K562 (cell line): Measurements from ENCODE around the gene TLCD4. TPM values are rescaled to one million over a fixed set of nuclear protein-coding genes. Genes with fewer than 3 reads are reported as not detected.

Source experiments
- ARID2 ChIP-seq: fragments of 450-650 bp; IDR thresholded peaks from 2 replicates; pipeline ENCODE4 v1.6.1; 2017; ENCODE audit warnings: antibody characterized with exemption, mild to moderate bottlenecking
- C11orf30 ChIP-seq: fragments of 450-650 bp; IDR thresholded peaks from 2 replicates; pipeline ENCODE4 v1.6.1; 2016; ENCODE audit warnings: low read depth, mild to moderate bottlenecking
- DMBX1 ChIP-seq: fragments of 250-450 bp; sonication (Bioruptor Pico); IDR thresholded peaks from 2 replicates; pipeline ENCODE4 v1.8.0; 2022; ENCODE audit warnings: inconsistent platforms, mild to moderate bottlenecking, moderate library complexity, borderline replicate concordance
- FIP1L1 ChIP-seq: fragments of 200-400 bp; formaldehyde crosslinking; IDR thresholded peaks from 2 replicates; pipeline ENCODE4 v1.6.1; 2018; ENCODE audit warnings: mild to moderate bottlenecking, low read depth, low read length; ENCODE audit not compliant: poor library complexity, severe bottlenecking
- FOXP1 ChIP-seq: sonication (generic); formaldehyde crosslinking; IDR thresholded peaks from 2 replicates; pipeline ENCODE4 v1.8.0; 2022; ENCODE audit warnings: mild to moderate bottlenecking, missing genetic modification reagents
- HOMEZ ChIP-seq: fragments of 250-450 bp; sonication (Bioruptor Pico); IDR thresholded peaks from 2 replicates; pipeline ENCODE4 v1.4.0; 2020; ENCODE audit warnings: mild to moderate bottlenecking, moderate library complexity
- MAX ChIP-seq: sonication (generic); formaldehyde crosslinking; IDR thresholded peaks from 2 replicates; pipeline ENCODE4 v1.9.0; 2022; ENCODE audit warnings: mild to moderate bottlenecking, missing genetic modification reagents
- MITF ChIP-seq: IDR thresholded peaks from 2 replicates; pipeline ENCODE4 v1.6.1; 2014; ENCODE audit warnings: antibody characterized with exemption
- NCOR1 ChIP-seq: fragments of 450-650 bp; IDR thresholded peaks from 2 replicates; pipeline ENCODE4 v1.6.1; 2016; ENCODE audit warnings: mild to moderate bottlenecking, moderate library complexity
- NFE2L1 ChIP-seq: fragments of 450-650 bp; IDR thresholded peaks from 2 replicates; pipeline ENCODE4 v1.6.1; 2016; ENCODE audit warnings: missing genetic modification characterization, low read depth, mild to moderate bottlenecking, missing compliant biosample characterization, moderate library complexity, borderline replicate concordance
- OTX1 ChIP-seq: fragments of 450-650 bp; formaldehyde crosslinking; IDR thresholded peaks from 2 replicates; pipeline ENCODE4 v1.4.0; 2022; ENCODE audit warnings: mild to moderate bottlenecking
- RBM25 ChIP-seq: fragments of 200-400 bp; formaldehyde crosslinking; IDR thresholded peaks from 2 replicates; pipeline ENCODE4 v1.6.1; 2018; ENCODE audit warnings: low read length, low read depth, moderate library complexity; ENCODE audit not compliant: severe bottlenecking
- SFPQ ChIP-seq: fragments of 200-400 bp; formaldehyde crosslinking; IDR thresholded peaks from 2 replicates; pipeline ENCODE4 v1.6.1; 2017; ENCODE audit warnings: mild to moderate bottlenecking, low read depth, low read length, moderate library complexity
- SMAD2 ChIP-seq: fragments of 150-350 bp; IDR thresholded peaks from 2 replicates; pipeline ENCODE4 v1.6.1; 2014; ENCODE audit warnings: low read depth, mild to moderate bottlenecking, low read length
- TCF7 ChIP-seq: sonication (generic); IDR thresholded peaks from 2 replicates; pipeline ENCODE4 v1.6.1; 2016; ENCODE audit warnings: antibody characterized with exemption, borderline replicate concordance
- ZFPM2 ChIP-seq: fragments of 250-450 bp; sonication (Bioruptor Pico); IDR thresholded peaks from 2 replicates; pipeline ENCODE4 v1.5.1; 2022; ENCODE audit warnings: mild to moderate bottlenecking
- ZNF124 ChIP-seq: sonication (generic); formaldehyde crosslinking; IDR thresholded peaks from 2 replicates; pipeline ENCODE4 v1.8.1; 2022; ENCODE audit warnings: missing genetic modification reagents
- ZNF175 ChIP-seq: fragments of 200-800 bp; sonication (Bioruptor generic); IDR thresholded peaks from 2 replicates; pipeline ENCODE4 v1.6.1; 2016; ENCODE audit warnings: low read depth, mild to moderate bottlenecking, missing genetic modification characterization, missing compliant biosample characterization
- ZNF717 ChIP-seq: fragments of 250-450 bp; sonication (Bioruptor Pico); IDR thresholded peaks from 2 replicates; pipeline ENCODE4 v1.5.0; 2021
- polyA plus RNA-seq, 8 experiments: library from polyadenylated mRNA; depleted of rRNA in 4 of 8; stranded (reverse) in 5 of 8; unstranded in 3 of 8; fragments of >200 nt; fragmentation: Nextera tagmentation in 2 of 8; fragmentation: Illumina TruSeq in 1 of 8; extraction: Ambion mirVana in 2 of 8; extraction: Trizol in 1 of 8; gene quantifications; 2 replicates each; pipeline versions ENCODE4 v1.2.1 to v1.2.3, GENCODE V29; 2011 to 2014; ENCODE audit warnings: inconsistent platforms in 1 of 8, missing spikeins in 1 of 8
- total RNA-seq, 7 experiments: library from RNA; depleted of rRNA in 6 of 7; stranded (reverse); fragments of >200 nt in 6 of 7; fragmentation: Illumina TruSeq in 2 of 7; extraction: Trizol in 2 of 7; gene quantifications; 2 replicates each; pipeline versions ENCODE4 v1.2.1 to v1.2.3, GENCODE V29; 2011 to 2021; ENCODE audit warnings: low replicate concordance in 1 of 7
- TF ChIP-seq, protein P1 (sequence below), 3 experiments: fragments of 200-800 bp in 1 of 3; fragments of 250-450 bp in 1 of 3; fragments of 450-650 bp in 1 of 3; sonication (Bioruptor Pico) in 1 of 3; sonication (Bioruptor generic) in 1 of 3; formaldehyde crosslinking in 1 of 3; IDR thresholded peaks; 2 replicates each; pipeline versions ENCODE4 v1.6.1 to v1.8.0; 2016 to 2022; ENCODE audit warnings: mild to moderate bottlenecking in 2 of 3, missing genetic modification characterization in 2 of 3, missing compliant biosample characterization in 1 of 3, moderate library complexity in 1 of 3

Gene TLCD4
- total and polyA plus RNA-seq, 9 of the 15 experiments (the other 6 are each of a cell fraction or from before 2014, with no cell fraction given): 3.5 to 19.8 (median 7.6) TPM

DNA sequence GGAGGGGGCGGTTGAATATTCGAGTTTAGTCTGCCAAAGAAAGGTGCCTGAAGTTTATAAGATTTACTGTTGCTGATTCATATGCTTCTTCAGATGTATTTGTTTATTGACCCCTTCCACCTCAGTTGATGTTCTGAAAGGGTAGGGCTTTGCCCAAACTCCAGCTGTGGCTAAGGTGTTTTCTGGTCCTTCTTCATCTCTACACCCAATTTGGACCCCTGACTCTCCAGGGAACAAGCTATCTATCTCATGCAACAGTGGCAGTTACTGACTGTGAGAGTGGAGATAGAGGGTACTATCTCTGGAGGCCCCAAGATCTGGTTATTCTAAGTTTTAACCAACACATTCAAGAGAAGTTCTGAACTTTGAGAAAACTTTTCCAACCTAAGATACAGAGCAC, 31.8 kb upstream of the TLCD4 start (continued):
- TF ChIP-seq, protein P1, sequence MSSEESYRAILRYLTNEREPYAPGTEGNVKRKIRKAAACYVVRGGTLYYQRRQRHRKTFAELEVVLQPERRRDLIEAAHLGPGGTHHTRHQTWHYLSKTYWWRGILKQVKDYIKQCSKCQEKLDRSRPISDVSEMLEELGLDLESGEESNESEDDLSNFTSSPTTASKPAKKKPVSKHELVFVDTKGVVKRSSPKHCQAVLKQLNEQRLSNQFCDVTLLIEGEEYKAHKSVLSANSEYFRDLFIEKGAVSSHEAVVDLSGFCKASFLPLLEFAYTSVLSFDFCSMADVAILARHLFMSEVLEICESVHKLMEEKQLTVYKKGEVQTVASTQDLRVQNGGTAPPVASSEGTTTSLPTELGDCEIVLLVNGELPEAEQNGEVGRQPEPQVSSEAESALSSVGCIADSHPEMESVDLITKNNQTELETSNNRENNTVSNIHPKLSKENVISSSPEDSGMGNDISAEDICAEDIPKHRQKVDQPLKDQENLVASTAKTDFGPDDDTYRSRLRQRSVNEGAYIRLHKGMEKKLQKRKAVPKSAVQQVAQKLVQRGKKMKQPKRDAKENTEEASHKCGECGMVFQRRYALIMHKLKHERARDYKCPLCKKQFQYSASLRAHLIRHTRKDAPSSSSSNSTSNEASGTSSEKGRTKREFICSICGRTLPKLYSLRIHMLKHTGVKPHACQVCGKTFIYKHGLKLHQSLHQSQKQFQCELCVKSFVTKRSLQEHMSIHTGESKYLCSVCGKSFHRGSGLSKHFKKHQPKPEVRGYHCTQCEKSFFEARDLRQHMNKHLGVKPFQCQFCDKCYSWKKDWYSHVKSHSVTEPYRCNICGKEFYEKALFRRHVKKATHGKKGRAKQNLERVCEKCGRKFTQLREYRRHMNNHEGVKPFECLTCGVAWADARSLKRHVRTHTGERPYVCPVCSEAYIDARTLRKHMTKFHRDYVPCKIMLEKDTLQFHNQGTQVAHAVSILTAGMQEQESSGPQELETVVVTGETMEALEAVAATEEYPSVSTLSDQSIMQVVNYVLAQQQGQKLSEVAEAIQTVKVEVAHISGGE (CRISPR knock-in tag; IDR thresholded peaks at IDR 0.05): no peak
- TF ChIP-seq ARID2: no peak
- TF ChIP-seq FIP1L1: no peak
- no peak for TF ChIP-seq ZNF175 (CRISPR knock-in tag)
- TF ChIP-seq MAX (CRISPR knock-in tag): no peak
- no peak for TF ChIP-seq FOXP1 (CRISPR knock-in tag)
- no peak for TF ChIP-seq SFPQ
- TF ChIP-seq HOMEZ (CRISPR knock-in tag): no peak
- peak; percentile 90 for TF ChIP-seq NCOR1
- no peak for TF ChIP-seq TCF7
- TF ChIP-seq ZFPM2 (CRISPR knock-in tag): no peak
- no peak for TF ChIP-seq SMAD2
- no peak for TF ChIP-seq ZNF717 (CRISPR knock-in tag)
- TF ChIP-seq NFE2L1: no peak
- TF ChIP-seq RBM25: no peak
- TF ChIP-seq OTX1 (CRISPR knock-in tag): no peak
- no peak for TF ChIP-seq DMBX1 (CRISPR knock-in tag)
- TF ChIP-seq MITF: no peak
- no peak for TF ChIP-seq ZNF124 (CRISPR knock-in tag)
- no peak for TF ChIP-seq C11orf30
